HepG2 (cell line): Measurements from ENCODE around the gene LIMS2. TPM values are rescaled to one million over a fixed set of nuclear protein-coding genes. Genes with fewer than 3 reads are reported as not detected.

Experiments used
- ATF1 ChIP-seq: IDR thresholded peaks from 2 replicates; pipeline ENCODE4 v1.6.1; 2016; ENCODE audit warnings: mild to moderate bottlenecking, control low read depth
- MTF2 ChIP-seq: sonication (generic); formaldehyde crosslinking; IDR thresholded peaks from 2 replicates; pipeline ENCODE4 v1.5.0; 2020; ENCODE audit warnings: missing genetic modification reagents, borderline replicate concordance
- MYNN ChIP-seq: sonication (generic); formaldehyde crosslinking; IDR thresholded peaks from 2 replicates; pipeline ENCODE4 v1.4.0; 2020; ENCODE audit warnings: mild to moderate bottlenecking, low read depth, missing genetic modification reagents
- PRDM4 ChIP-seq: sonication (generic); formaldehyde crosslinking; IDR thresholded peaks from 2 replicates; pipeline ENCODE4 v1.9.0; 2021; ENCODE audit warnings: missing genetic modification reagents, borderline replicate concordance
- SALL1 ChIP-seq: sonication (generic); formaldehyde crosslinking; IDR thresholded peaks from 2 replicates; pipeline ENCODE4 v1.8.0; 2022; ENCODE audit warnings: mild to moderate bottlenecking, missing genetic modification reagents
- SMAD1 ChIP-seq: sonication (generic); formaldehyde crosslinking; IDR thresholded peaks from 2 replicates; pipeline ENCODE4 v1.4.0; 2020; ENCODE audit warnings: missing genetic modification reagents, low read depth, mild to moderate bottlenecking, borderline replicate concordance
- ZBTB20 ChIP-seq: sonication (generic); formaldehyde crosslinking; IDR thresholded peaks from 2 replicates; pipeline ENCODE4 v1.8.1; 2023; ENCODE audit warnings: missing genetic modification reagents, low read depth, mild to moderate bottlenecking, borderline replicate concordance
- ZNF274 ChIP-seq: sonication (generic); formaldehyde crosslinking; IDR thresholded peaks from 2 replicates; pipeline ENCODE4 v1.5.1; 2020; ENCODE audit warnings: mild to moderate bottlenecking, missing genetic modification reagents
- ZNF281 ChIP-seq: sonication (generic); formaldehyde crosslinking; IDR thresholded peaks from 2 replicates; pipeline ENCODE4 v1.4.0; 2020; ENCODE audit warnings: missing genetic modification reagents, borderline replicate concordance
- ZNF317 ChIP-seq: sonication (generic); formaldehyde crosslinking; IDR thresholded peaks from 2 replicates; pipeline ENCODE4 v1.5.0; 2020; ENCODE audit warnings: mild to moderate bottlenecking, missing genetic modification reagents
- ZNF350 ChIP-seq: sonication (generic); formaldehyde crosslinking; IDR thresholded peaks from 2 replicates; pipeline ENCODE4 v1.4.0; 2020; ENCODE audit warnings: mild to moderate bottlenecking, low read depth, missing genetic modification reagents, borderline replicate concordance
- ZNF441 ChIP-seq: sonication (generic); formaldehyde crosslinking; IDR thresholded peaks from 2 replicates; pipeline ENCODE4 v1.7.0; 2021; ENCODE audit warnings: missing genetic modification reagents, borderline replicate concordance
- ZNF616 ChIP-seq: sonication (generic); formaldehyde crosslinking; IDR thresholded peaks from 2 replicates; pipeline ENCODE4 v1.5.0; 2020; ENCODE audit warnings: low read depth, mild to moderate bottlenecking, missing genetic modification reagents
- ZNF776 ChIP-seq: sonication (generic); formaldehyde crosslinking; IDR thresholded peaks from 2 replicates; pipeline ENCODE4 v1.4.0; 2020; ENCODE audit warnings: mild to moderate bottlenecking, missing genetic modification reagents
- ZNF878 ChIP-seq: sonication (generic); formaldehyde crosslinking; IDR thresholded peaks from 2 replicates; pipeline ENCODE4 v1.8.1; 2023; ENCODE audit warnings: mild to moderate bottlenecking, missing genetic modification reagents, moderate library complexity
- polyA plus RNA-seq, 8 experiments: library from polyadenylated mRNA; depleted of rRNA in 3 of 8; stranded (reverse) in 7 of 8; unstranded in 1 of 8; fragments of >200 nt; fragmentation: Illumina TruSeq in 4 of 8; extraction: Trizol in 4 of 8; gene quantifications; 2 replicates each; pipeline versions ENCODE4 v1.2.1 to v1.2.3, GENCODE V29; 2011 to 2016; ENCODE audit warnings: low read depth in 4 of 8, missing spikeins in 1 of 8, mixed read lengths in 1 of 8; ENCODE audit not compliant: insufficient read depth in 1 of 8
- total RNA-seq, 5 experiments: library from RNA; depleted of rRNA; stranded (reverse); fragments of >200 nt; fragmentation: Illumina TruSeq; extraction: Trizol; gene quantifications; 2 replicates each; pipeline ENCODE4 v1.2.3, GENCODE V29; 2016; ENCODE audit warnings: low read depth in 1 of 5
- TF ChIP-seq, protein P1 (sequence below): sonication (generic); formaldehyde crosslinking; IDR thresholded peaks from 2 replicates; pipeline ENCODE4 v1.4.0; 2020; ENCODE audit warnings: missing genetic modification reagents, borderline replicate concordance
- TF ChIP-seq, protein P2 (sequence below): sonication (generic); formaldehyde crosslinking; IDR thresholded peaks from 2 replicates; pipeline ENCODE4 v1.8.0; 2022; ENCODE audit warnings: mild to moderate bottlenecking, missing genetic modification reagents, moderate library complexity

LIMS2 gene
- total and polyA plus RNA-seq, 2 of the 13 experiments (the other 11 are each of a cell fraction or from before 2014, with no cell fraction given) = 1.0 to 1.9 TPM

DNA sequence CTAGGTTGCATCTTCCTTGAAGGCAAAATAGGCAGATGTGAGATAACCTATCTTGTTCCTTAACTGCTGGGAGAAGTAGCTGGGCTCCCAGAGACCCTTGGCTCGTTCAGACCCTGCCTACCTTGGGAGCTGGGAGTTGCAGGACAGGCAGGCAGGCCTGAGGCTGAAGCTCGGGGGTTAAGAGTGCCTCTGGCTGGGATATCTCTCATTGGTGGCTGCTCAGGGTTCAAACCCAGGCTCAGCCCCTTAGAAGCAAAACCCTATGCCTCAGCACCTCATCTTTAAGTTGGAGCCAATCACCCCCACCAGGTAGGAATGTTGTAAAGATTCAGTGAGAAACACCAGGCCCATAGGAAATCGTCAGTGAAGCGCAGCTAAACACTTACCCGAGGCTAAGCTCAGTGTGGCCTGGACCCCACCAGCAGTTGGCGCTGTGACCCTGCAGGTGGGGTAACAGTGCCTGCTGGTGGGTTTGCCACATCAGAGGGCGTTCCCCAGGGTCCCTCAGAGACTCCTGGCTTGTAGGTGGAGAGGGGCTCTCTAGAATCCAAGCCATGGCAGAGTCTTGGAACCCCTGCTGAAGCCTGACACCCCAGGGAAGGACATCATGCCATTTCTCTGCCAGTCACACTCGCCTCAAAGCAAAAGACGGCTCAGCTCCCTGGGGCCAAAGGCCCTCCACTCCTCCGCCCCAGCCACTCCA, 84.0 kb downstream of the LIMS2 start (continued):
- no peak for TF ChIP-seq PRDM4 (CRISPR knock-in tag)
- TF ChIP-seq ZNF616 (CRISPR knock-in tag) = no peak
- TF ChIP-seq SALL1 = peak; percentile 80; the same call in 1 of the 2 replicates
- no peak for TF ChIP-seq ZNF274
- 0 out of 2 replicates have a peak, but pooled peaks have one; percentile 18 for TF ChIP-seq SMAD1 (CRISPR knock-in tag)
- TF ChIP-seq ZNF441 = 0 out of 2 replicates have a peak, but pooled peaks have one; percentile 40
- TF ChIP-seq, protein P1, sequence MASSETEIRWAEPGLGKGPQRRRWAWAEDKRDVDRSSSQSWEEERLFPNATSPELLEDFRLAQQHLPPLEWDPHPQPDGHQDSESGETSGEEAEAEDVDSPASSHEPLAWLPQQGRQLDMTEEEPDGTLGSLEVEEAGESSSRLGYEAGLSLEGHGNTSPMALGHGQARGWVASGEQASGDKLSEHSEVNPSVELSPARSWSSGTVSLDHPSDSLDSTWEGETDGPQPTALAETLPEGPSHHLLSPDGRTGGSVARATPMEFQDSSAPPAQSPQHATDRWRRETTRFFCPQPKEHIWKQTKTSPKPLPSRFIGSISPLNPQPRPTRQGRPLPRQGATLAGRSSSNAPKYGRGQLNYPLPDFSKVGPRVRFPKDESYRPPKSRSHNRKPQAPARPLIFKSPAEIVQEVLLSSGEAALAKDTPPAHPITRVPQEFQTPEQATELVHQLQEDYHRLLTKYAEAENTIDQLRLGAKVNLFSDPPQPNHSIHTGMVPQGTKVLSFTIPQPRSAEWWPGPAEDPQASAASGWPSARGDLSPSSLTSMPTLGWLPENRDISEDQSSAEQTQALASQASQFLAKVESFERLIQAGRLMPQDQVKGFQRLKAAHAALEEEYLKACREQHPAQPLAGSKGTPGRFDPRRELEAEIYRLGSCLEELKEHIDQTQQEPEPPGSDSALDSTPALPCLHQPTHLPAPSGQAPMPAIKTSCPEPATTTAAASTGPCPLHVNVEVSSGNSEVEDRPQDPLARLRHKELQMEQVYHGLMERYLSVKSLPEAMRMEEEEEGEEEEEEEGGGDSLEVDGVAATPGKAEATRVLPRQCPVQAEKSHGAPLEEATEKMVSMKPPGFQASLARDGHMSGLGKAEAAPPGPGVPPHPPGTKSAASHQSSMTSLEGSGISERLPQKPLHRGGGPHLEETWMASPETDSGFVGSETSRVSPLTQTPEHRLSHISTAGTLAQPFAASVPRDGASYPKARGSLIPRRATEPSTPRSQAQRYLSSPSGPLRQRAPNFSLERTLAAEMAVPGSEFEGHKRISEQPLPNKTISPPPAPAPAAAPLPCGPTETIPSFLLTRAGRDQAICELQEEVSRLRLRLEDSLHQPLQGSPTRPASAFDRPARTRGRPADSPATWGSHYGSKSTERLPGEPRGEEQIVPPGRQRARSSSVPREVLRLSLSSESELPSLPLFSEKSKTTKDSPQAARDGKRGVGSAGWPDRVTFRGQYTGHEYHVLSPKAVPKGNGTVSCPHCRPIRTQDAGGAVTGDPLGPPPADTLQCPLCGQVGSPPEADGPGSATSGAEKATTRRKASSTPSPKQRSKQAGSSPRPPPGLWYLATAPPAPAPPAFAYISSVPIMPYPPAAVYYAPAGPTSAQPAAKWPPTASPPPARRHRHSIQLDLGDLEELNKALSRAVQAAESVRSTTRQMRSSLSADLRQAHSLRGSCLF (CRISPR knock-in tag) = no peak
- TF ChIP-seq ZNF878 = no peak
- TF ChIP-seq ZNF776 (CRISPR knock-in tag) = no peak
- 0 out of 2 replicates have a peak, but pooled peaks have one; percentile 33 for TF ChIP-seq ZNF317 (CRISPR knock-in tag)
- TF ChIP-seq ZNF281 (CRISPR knock-in tag) = no peak
- TF ChIP-seq ZNF350 (CRISPR knock-in tag) = peak; percentile 35; the same call in 1 of the 2 replicates
- peak; percentile 90 for TF ChIP-seq MTF2
- TF ChIP-seq, protein P2, sequence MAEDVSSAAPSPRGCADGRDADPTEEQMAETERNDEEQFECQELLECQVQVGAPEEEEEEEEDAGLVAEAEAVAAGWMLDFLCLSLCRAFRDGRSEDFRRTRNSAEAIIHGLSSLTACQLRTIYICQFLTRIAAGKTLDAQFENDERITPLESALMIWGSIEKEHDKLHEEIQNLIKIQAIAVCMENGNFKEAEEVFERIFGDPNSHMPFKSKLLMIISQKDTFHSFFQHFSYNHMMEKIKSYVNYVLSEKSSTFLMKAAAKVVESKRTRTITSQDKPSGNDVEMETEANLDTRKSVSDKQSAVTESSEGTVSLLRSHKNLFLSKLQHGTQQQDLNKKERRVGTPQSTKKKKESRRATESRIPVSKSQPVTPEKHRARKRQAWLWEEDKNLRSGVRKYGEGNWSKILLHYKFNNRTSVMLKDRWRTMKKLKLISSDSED (CRISPR knock-in tag) = no peak
- TF ChIP-seq MYNN (CRISPR knock-in tag) = no peak
- TF ChIP-seq ZBTB20 (CRISPR knock-in tag) = no peak
- no peak for TF ChIP-seq ATF1 (CRISPR knock-in tag)
